HG03378 (cell line): ENCODE measurements around the gene ASB4.
"Not testable (repeated sequence)": the region's sequence is repeated elsewhere in the genome, so short reads cannot be mapped to it uniquely, and the experiment has no call there.

Source experiments
- ATAC-seq: cut with Tn5 transposase; IDR thresholded peaks from one replicate; pipeline ENCODE4 v1.9.1; 2021; ENCODE audit warnings: mild to moderate bottlenecking, moderate library complexity; ENCODE audit not compliant: unreplicated experiment

The ASB4 gene

DNA sequence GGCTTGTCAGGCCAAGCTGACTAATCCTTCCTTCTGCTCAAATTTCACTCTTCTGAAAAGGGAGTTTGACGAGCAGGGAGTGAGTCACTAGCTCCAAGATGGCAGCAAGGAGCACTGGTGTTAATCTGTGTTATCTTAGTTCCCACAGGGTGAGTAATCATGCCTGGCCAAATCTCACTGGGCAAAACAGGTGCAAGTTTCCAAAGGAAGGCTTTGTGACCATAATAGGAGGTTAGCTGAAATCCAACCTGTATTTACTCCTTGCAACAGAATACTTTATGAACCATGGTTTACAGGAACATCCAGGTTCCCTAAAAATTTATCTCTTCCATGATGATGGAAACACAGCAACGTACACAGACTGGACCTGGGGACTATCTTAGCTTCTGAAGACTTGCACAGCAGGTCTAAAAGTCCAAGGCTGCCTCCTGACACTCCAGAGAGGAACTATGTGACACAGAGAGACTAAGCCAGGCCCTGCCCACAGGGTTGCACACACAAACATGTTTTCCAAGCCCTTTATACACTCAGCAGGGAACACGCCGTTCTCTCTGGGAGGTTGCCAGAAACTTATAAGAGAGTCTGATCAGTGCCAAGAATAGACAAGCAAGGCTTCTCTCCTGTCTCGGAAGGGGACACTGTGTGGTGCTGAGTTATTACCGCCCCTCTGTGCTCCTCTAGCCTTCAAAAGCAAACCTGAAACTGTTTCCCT, 64.2 kb downstream of the ASB4 start:
- ATAC-seq, result no peak

DNA sequence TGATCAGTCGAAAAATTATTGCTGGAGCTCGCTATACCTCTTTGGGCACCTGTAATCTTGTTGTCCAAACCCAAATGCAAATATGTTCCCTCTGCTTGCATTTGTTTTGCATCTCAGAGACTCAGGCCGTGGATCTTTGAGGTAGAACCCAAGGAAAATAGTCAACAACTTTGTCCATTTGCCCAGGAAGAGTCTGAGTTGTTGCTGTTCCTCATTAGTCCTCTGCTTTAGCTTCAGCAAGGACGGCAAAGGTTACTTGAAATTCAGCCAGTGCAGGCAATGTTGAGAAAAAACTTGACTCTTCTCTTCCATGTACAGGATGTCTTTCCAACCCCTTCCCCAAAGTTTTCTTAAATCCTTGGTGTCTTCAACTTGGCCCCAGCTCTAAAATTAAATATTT, 64.8 kb downstream of the ASB4 start:
- no peak for ATAC-seq

DNA sequence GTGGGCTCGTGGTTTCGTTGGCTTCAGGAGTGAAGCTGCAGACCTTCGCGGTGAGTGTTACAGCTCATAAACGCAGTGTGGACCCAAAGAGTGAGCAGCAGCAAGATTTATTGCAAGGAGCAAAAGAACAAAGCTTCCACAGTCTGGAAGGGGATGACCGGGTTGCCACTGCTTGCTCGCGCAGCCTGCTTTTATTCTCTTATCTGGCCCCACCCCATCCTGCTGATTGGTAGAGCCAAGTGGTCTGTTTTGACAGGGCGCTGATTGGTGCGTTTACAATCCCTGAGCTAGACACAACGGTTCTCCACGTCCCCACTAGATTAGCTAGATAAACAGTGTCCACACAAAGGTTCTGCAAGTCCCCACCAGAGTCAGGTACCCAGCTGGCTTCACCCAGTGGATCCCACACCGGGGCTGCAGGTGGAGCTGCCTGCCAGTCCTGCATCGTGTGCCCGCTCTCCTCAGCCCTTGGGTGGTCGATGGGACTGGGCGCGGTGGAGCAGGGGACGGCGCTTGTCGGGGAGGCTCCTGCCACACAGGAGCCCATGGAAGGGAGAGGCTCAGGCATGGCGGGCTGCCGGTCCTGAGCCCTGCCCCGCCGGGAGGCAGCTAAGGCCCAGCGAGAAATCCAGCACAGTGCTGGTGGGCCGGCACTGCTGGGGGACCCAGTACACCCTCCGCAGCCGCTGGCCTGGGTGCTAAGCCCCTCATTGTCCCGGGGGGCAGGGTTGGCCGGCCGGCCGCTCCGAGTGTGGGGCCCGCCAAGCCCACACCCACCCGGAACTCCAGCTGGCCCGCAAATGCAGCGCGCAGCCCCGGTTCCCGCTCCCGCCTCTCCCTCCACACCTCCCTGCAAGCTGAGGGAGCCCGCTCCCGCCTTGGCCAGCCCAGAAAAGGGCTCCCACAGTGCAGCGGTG, 66.5 kb downstream of the ASB4 start:
- ATAC-seq, result not testable (repeated sequence)

DNA sequence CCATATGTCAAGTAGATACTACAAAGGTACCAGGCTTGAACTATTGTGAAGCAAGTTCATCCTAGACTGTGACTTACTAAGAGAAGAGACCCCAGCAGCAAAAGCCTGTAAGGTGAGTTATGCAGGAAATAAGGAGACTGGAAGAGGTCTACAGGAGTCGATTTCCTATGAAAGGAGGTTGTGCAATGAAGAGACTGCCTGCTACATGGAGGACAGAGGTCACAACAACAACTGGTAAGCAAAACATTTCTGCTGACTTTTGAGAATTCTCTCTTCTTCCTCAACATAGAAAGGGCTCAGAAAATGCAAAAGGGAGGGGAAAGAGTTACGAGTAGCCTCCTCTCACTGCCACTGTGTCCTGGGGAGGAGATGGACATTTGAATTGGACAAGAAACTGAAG, 68.2 kb downstream of the ASB4 start:
- ATAC-seq, result no peak

DNA sequence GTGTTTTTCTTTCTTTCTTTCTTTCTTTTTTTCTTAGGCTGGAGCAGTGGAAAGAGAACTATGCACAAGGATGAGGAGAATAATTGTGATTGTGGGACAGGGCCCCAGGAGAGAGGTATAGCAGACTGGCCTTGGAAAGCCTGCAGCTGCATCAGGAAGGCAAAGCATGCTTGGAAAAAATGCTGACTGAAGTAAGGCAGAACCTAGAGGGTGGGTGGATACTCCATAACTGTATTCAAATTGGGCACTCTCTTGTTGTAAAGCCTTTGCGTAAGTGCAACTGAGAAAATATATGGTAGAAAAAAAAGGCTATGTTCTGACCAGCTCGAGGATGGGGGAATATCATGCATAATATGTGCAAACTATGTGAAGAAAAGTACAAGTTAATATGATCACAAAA, 71.0 kb downstream of the ASB4 start:
- ATAC-seq, result no peak

DNA sequence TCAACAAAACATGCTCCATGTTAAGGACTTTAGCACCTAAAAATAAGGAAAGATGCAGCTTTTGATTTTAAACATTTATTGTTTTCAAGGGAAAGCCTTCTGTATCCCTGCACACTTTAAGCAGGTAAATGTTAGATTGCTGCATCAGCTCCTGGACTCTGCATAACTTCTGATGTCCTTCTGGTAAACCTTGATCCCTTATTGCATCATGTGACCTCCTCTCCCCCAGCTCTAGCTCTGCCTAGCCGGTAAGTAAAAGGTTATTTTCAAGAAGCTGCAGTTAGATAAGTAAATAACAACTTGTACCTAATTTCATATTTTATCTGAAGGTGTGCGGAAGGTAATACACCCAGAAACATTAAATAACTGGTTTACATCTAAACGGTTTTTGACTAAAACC, 73.1 kb downstream of the ASB4 start:
- ATAC-seq, result no peak

DNA sequence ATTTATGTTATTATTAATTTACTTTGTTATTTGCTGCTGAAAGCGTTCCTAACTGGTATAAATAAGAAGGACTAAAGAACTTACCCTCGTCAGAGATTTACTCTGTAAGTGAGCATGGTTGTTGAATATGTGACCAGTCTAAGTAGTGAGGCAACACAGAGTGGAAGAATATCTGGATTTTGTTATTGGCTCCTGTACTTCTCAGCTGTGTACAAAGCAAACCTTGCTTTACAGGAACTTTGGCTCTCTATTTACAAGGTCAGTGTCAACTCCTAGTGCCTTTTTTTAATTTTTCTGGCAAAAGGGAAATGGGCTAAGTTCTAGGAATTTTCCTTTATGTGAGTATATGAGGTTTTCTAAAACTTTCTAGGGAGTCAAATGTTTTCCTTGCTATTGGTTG, 74.9 kb downstream of the ASB4 start:
- ATAC-seq, result no peak

DNA sequence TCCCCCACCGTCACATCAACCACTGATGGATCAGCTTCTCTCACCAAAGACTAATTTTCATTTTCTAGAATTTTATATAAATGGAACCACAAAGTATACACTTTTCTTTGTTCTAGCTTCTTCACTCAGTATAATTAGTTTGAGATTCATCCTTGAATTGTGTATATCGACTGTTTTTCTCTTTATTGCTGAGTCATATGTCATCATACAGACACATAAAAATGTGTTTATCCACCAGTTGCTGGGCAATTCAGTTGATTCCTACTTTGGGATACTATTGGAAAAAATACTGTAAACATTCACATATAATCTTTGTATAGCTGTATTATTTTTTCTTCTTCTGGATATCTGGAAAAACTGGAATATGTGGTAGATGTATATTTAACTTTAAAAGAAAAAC, 84.0 kb downstream of the ASB4 start:
- ATAC-seq, result no peak

DNA sequence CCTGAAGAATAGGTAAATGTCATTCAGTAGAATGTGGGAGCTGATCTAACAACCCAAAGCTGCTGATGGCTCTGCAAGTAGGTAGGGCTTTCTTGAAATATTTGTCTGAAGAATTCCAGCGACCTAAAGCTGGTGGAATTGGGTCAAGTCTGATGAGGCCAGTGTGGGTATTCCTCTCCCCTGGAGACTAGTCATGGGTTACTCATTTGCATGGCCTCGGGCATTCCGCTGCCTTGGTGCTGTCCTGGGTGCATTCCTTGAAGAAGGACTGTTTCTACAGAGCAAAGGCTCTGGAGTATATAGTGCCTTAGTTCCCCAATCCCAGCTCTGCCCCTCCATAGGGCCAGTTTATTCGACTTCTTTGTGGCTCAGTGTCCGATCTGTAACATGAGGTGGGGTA, 91.4 kb downstream of the ASB4 start:
- no peak for ATAC-seq

DNA sequence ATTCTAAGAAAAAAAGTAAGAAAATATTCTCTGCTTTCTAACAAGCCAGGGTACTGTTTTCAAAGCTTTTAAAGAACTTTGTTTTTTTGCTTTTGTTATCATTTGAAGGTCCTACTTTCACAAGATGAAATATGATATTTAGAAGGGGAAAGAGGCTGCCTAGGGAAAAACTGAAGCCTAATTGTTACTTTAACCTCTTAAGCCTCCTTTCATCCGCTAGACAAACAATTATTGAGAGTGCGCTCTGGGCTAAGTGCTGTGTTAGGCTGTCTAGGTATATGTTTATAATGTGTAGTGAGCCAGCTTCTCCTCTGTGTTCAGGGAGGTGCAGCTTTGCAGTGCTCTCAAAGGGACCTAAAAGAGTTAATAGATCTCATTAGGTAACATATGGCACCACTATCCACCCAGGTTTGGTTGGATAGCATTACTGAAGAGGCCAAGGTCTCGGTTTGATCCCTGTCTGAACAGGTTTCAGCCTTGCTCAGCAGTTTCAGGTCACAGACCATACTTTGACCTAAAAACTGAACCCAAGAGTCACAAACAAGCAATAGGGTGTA, 92.6 kb downstream of the ASB4 start:
- ATAC-seq, result no peak

DNA sequence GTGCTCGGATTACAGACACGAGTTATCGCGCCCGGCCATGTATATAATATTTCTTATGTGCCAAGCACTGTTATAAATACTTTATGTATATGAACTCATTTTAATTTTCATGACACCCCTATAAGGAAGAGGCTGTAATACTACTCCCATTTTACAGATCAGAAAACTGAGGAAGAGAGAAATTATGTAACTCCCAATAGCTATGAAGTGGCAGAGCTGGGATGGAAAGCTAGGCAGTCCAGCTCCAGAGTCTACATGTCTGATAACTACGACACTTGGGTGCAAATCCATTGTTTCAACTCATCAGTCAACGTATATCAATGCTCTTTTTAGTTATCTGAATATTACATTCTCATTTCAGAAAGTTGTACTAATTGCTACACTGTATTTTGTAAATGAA, 93.6 kb downstream of the ASB4 start:
- ATAC-seq, result no peak

DNA sequence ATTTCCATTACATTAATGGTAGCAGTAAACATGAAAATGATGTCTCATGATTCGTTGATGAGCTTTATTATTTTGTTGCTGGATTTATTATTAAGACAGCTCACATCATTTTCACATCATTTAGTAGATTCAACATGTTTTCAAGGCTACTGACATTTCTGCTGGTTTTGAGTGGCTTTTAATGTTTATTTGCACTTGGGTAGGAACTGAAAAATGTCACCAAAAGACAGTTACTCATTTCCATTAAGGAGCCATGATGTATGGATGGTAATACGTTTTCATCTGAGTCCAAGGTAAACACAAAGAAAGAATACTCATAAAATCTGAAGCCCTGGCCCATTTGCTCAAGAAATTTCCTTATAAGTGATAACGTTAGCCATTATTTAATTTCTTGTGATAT, 95.7 kb downstream of the ASB4 start:
- no peak for ATAC-seq

DNA sequence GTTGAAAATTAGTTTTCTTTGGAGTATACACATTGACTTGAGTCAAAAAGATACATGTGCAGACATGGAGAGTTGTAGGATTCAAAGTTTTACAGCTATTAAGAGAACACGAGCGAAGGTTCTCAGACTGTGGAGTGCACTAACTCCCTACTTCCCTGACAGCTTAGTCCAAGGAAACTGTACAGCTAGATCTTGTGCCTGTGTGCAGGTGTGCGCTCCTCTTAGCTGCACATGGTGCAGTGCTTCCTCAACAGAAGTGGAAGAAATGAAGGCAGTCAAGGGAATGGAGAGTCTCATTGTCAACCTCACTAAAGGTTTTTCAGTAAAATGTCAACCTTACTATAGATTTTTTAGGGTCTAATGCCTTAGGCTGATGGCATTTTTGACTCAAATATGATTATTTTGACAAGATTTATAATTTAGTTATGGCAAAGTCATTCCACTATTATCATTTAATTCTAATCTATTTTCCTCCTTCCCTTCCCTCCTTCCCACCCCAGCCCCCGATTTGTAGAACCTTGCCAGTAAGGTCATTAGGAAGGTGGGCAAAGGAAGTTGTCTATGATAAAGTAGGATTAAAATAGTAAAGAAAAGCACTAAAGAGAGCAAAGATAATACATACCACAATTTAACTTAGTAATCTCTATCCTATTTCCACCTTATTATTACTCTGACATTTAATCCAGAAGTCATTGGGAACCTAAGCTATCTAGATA, 97.0 kb downstream of the ASB4 start:
- no peak for ATAC-seq

DNA sequence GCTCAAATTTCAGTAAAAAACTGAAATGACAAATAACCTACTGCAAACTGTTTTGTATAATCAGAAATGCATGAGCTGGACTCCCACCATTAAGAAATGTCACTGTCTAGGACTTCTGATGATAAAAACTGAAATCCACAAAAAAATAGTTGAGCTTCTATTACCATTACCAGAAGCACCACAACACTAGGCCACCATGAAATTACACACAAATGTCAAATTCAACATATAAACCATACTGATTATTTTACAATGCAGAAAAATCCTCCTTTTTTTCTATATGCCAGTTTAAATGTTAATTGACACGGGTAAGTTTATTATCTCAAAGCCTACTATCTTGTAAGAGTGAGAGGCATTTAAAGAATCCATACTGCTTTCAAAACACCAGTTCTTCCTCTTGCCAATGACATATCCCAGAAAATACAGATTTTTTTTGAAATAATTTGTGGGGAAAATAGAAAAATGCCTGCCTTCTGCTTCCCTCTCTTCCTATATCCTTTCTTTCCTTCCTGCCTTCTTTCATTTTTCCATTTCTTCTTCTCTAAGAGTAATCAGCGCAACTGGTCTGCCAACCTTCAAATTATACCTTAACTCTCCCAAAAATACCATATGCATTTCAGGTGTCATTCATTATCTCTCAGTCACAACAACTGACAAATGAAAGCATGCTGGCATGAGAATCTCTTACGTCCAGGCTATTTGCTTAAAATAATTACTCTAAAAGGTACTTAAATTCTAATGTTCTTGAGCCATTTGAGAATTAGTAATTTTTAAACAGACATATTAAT, 98.3 kb downstream of the ASB4 start:
- ATAC-seq, result no peak

DNA sequence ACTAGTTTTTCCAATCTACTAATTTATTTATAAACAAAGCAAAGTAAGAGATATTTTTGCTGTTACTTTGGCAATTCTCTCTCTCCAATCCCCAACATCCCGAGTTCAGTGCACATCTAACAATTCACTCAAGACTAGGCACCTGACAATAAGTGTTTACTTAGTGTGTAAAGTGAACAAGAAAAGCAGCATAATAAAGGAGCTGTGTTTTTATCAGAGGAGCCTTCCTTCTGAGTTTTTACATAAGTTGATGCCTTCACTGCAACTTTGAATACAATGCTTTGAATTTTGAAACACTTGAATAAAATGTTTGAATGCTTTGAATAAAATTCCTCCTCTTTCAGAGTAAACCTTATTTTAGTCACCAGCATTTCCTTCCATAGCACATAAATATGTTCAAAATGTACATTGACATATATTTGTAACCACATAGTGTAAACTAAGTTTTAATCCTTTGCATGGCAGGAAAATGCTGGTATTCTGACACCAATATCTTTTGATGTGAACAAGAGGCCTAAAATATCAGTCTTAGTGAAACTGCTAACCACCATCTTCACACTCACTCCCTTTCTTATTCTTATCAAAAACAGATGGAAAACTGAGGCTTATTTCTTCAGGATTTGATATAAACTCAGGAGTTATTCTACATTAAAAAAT, 99.2 kb downstream of the ASB4 start:
- ATAC-seq, result no peak

DNA sequence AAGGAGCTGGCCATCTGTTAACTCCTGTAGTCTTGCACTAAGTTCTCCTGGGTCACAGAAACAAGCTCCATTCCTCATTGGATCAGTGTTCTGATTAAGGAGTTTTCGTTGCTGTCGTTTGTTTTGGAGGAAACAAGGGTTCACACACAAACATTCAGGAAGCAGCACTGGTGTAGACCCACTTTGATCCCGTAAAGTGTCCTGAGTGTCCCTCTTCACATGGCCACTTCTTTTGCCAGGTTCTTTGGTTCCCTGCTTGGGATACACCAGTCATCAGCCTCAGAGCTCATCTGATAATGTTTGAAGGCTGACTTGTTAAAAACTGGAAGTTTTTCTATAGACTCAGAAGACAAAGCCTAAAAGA, 99.7 kb downstream of the ASB4 start:
- no peak for ATAC-seq

DNA sequence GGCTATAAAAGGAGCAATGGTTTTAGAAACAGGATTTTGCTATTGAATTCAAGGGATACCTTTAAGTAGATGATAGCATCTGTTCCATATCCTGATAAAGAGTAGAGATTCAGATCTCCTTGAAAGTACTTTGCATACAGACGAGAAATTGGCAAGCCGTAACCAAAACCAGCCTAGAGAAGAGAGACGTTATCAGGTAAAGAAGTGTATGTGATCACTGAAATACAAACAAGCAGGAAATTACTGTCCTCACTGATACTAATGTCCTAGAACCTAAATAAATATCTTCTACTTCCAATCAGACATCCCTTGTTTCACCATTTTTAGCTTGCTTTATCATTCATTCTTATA, 101.2 kb downstream of the ASB4 start:
- ATAC-seq, result no peak

DNA sequence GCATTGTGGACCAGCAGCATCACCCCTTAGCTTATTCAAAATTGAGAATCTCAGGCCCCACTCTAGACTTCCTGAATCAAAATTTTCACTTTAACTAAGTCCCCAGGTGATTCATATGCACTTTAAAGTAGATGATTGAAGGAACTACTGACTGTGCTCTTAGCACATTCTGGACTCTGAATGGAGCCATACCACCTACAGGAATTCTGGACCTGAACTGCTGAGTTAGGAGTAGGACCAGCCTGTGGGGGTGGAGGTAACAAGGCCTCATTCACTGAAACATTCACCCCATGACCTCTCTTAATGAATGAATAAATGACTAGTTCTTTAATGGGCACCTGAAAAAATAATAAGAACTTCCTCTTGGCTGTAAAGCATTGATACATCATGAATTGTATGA, 103.3 kb downstream of the ASB4 start:
- ATAC-seq, result no peak

DNA sequence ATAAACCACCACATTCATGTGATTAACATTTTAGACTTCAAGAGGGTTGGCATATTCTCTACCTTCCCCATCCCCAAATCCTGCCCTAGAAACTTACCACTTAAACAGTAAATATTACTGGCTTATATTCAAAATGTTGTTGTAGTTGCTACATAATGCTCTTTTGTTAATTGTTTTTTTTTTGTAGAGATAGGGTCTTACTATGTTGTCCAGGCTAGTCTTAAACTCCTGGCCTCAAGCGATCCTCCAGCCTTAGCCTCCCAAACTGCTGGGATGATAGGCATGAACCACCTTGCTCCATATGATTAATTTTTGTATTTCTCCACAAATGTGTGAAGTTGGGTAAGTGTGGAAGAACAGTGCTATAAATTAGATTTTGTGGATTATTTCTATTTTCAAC, 104.0 kb downstream of the ASB4 start:
- ATAC-seq, result no peak
